GM21717 (cell line): Measurements from ENCODE around the gene CENPVL3.
"Not testable (repeated sequence)": the region's sequence is repeated elsewhere in the genome, so short reads cannot be mapped to it uniquely, and the experiment has no call there.

Source experiments
- ATAC-seq: cut with Tn5 transposase; IDR thresholded peaks from one replicate; pipeline ENCODE4 v1.9.1; 2021; ENCODE audit warnings: mild to moderate bottlenecking, moderate library complexity; ENCODE audit not compliant: unreplicated experiment

Gene CENPVL3

GRCh38 chrX:51618241-51619155, at the start of gene CENPVL3:
CENPVL3 (minus strand) TSS chrX:51618912; CDS start chrX:51618873, 39 bp downstream.
- ATAC-seq = not testable (repeated sequence)

GRCh38 chrX:51665981-51666380, 47.3 kb upstream of the CENPVL3 start:
- no peak for ATAC-seq

- no peak for ATAC-seq
Observed at GRCh38 chrX:51643377-51643776, 24.7 kb upstream of the CENPVL3 start.

- no peak for ATAC-seq
Observed at GRCh38 chrX:51641421-51642021, 22.8 kb upstream of the CENPVL3 start.

- ATAC-seq = not testable (repeated sequence)
Observed at GRCh38 chrX:51636511-51636910, 17.8 kb upstream of the CENPVL3 start.

GRCh38 chrX:51614353-51615012, 4.2 kb downstream of the CENPVL3 start:
- no peak for ATAC-seq

GRCh38 chrX:51608766-51609165, 9.9 kb downstream of the CENPVL3 start:
- ATAC-seq = no peak

- ATAC-seq = no peak
Observed at GRCh38 chrX:51608126-51608525, 10.6 kb downstream of the CENPVL3 start.

- ATAC-seq = no peak
Observed at GRCh38 chrX:51606446-51606845, 12.3 kb downstream of the CENPVL3 start.

GRCh38 chrX:51598899-51599298, 19.8 kb downstream of the CENPVL3 start:
- no peak for ATAC-seq

GRCh38 chrX:51571874-51572273, 46.8 kb downstream of the CENPVL3 start:
- ATAC-seq = no peak

- no peak for ATAC-seq
Observed at GRCh38 chrX:51569561-51569960, 49.2 kb downstream of the CENPVL3 start.

GRCh38 chrX:51568586-51568985, 50.1 kb downstream of the CENPVL3 start:
- ATAC-seq = no peak
